ENCODE measurements around the gene GRID2. TPM values are rescaled to one million over a fixed set of nuclear protein-coding genes. Genes with fewer than 3 reads are reported as not detected.

GRID2 gene
- total and polyA plus RNA-seq, 4 donors = under 0.01 to 0.02 TPM; not detected in 2

DNA sequence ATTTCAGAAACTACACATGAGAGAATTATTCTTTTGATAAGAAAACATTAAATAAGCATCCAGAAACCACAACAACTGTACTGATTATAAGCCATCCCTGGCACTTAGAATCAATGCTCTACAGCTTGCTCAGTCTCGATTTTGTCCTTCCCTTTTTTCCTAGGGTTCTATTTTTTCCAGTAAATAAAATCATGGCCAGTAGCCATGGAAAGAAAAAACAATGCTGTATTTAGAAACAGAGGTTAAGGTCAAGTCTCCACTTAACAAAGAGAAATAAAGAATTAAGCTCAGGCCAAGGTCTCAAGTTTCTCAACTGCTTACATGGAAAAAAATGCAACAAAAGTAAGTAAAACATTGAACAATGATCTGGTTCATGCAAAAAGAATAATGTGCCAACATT, 38.7 kb upstream of the GRID2 start:
- DNase-seq (ENCODE audit: low spot score) = no peak
- Histone ChIP-seq H3K9ac (ENCODE audit: low read depth in 1 of 2, low read length in 2 of 2) (no peak overlapping the region), H3K4me3 (ENCODE audit: low read depth in 1 of 3, low read length in 3 of 3) (no peak overlapping the region), H3K27me3 (ENCODE audit: control insufficient read depth in 4 of 4, insufficient read depth in 4 of 4, low read length in 3 of 4) (no peaks in the 10 kb centered on the region), H3K9me3 (ENCODE audit: control insufficient read depth in 4 of 4, low read length in 3 of 4) (no peaks in the 10 kb centered on the region), H3K36me3 (ENCODE audit: control insufficient read depth in 4 of 4, insufficient read depth in 3 of 4, low read depth in 1 of 4, low read length in 3 of 4) (no peaks in the 10 kb centered on the region), H3K4me1 (ENCODE audit: control insufficient read depth in 4 of 4, insufficient read depth in 4 of 4, low read length in 3 of 4) (no peaks in the 10 kb centered on the region), H3K27ac (ENCODE audit: low read depth in 1 of 2, low read length in 2 of 2) (no peak overlapping the region)
- WGBS = 28% methylated on average over 1 of the region's 1 CpG
- TF ChIP-seq, protein P1, sequence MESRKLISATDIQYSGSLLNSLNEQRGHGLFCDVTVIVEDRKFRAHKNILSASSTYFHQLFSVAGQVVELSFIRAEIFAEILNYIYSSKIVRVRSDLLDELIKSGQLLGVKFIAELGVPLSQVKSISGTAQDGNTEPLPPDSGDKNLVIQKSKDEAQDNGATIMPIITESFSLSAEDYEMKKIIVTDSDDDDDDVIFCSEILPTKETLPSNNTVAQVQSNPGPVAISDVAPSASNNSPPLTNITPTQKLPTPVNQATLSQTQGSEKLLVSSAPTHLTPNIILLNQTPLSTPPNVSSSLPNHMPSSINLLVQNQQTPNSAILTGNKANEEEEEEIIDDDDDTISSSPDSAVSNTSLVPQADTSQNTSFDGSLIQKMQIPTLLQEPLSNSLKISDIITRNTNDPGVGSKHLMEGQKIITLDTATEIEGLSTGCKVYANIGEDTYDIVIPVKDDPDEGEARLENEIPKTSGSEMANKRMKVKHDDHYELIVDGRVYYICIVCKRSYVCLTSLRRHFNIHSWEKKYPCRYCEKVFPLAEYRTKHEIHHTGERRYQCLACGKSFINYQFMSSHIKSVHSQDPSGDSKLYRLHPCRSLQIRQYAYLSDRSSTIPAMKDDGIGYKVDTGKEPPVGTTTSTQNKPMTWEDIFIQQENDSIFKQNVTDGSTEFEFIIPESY (IDR thresholded peaks at IDR 0.05) = no peak
- TF ChIP-seq, protein P2, sequence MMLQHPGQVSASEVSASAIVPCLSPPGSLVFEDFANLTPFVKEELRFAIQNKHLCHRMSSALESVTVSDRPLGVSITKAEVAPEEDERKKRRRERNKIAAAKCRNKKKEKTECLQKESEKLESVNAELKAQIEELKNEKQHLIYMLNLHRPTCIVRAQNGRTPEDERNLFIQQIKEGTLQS (IDR thresholded peaks at IDR 0.05) = no peak
- TF ChIP-seq, protein P3, sequence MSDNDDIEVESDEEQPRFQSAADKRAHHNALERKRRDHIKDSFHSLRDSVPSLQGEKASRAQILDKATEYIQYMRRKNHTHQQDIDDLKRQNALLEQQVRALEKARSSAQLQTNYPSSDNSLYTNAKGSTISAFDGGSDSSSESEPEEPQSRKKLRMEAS (IDR thresholded peaks at IDR 0.05) = no peak
- TF ChIP-seq EGR1 (IDR thresholded peaks at IDR 0.05; ENCODE audit: low read depth in 2 of 2) = no peak
- TF ChIP-seq JUND (IDR thresholded peaks at IDR 0.05) = no peak
- no peak for TF ChIP-seq FOXA2 (IDR thresholded peaks at IDR 0.05)
- TF ChIP-seq FOXA1 (IDR thresholded peaks at IDR 0.05) = no peak
- no peak for TF ChIP-seq NR2F2 (IDR thresholded peaks at IDR 0.05)
- TF ChIP-seq, protein P4, sequence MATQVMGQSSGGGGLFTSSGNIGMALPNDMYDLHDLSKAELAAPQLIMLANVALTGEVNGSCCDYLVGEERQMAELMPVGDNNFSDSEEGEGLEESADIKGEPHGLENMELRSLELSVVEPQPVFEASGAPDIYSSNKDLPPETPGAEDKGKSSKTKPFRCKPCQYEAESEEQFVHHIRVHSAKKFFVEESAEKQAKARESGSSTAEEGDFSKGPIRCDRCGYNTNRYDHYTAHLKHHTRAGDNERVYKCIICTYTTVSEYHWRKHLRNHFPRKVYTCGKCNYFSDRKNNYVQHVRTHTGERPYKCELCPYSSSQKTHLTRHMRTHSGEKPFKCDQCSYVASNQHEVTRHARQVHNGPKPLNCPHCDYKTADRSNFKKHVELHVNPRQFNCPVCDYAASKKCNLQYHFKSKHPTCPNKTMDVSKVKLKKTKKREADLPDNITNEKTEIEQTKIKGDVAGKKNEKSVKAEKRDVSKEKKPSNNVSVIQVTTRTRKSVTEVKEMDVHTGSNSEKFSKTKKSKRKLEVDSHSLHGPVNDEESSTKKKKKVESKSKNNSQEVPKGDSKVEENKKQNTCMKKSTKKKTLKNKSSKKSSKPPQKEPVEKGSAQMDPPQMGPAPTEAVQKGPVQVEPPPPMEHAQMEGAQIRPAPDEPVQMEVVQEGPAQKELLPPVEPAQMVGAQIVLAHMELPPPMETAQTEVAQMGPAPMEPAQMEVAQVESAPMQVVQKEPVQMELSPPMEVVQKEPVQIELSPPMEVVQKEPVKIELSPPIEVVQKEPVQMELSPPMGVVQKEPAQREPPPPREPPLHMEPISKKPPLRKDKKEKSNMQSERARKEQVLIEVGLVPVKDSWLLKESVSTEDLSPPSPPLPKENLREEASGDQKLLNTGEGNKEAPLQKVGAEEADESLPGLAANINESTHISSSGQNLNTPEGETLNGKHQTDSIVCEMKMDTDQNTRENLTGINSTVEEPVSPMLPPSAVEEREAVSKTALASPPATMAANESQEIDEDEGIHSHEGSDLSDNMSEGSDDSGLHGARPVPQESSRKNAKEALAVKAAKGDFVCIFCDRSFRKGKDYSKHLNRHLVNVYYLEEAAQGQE (IDR thresholded peaks at IDR 0.05) = no peak
- TF ChIP-seq GABPA (IDR thresholded peaks at IDR 0.05 in 1 of 2, conservative IDR thresholded peaks at IDR 0.05 in 1 of 2) = no peak
- no peak for TF ChIP-seq YY1 (IDR thresholded peaks at IDR 0.05)
- no peak for TF ChIP-seq RAD21 (IDR thresholded peaks at IDR 0.05)
- TF ChIP-seq, protein P5, sequence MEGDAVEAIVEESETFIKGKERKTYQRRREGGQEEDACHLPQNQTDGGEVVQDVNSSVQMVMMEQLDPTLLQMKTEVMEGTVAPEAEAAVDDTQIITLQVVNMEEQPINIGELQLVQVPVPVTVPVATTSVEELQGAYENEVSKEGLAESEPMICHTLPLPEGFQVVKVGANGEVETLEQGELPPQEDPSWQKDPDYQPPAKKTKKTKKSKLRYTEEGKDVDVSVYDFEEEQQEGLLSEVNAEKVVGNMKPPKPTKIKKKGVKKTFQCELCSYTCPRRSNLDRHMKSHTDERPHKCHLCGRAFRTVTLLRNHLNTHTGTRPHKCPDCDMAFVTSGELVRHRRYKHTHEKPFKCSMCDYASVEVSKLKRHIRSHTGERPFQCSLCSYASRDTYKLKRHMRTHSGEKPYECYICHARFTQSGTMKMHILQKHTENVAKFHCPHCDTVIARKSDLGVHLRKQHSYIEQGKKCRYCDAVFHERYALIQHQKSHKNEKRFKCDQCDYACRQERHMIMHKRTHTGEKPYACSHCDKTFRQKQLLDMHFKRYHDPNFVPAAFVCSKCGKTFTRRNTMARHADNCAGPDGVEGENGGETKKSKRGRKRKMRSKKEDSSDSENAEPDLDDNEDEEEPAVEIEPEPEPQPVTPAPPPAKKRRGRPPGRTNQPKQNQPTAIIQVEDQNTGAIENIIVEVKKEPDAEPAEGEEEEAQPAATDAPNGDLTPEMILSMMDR (IDR thresholded peaks at IDR 0.05; ENCODE audit: low read depth, low read length, missing input control) = no peak
- TF ChIP-seq SP1 (IDR thresholded peaks at IDR 0.05) = no peak
- no peak for TF ChIP-seq HNF4G (IDR thresholded peaks at IDR 0.05)
- no peak for TF ChIP-seq TAF1 (conservative IDR thresholded peaks at IDR 0.05)

DNA sequence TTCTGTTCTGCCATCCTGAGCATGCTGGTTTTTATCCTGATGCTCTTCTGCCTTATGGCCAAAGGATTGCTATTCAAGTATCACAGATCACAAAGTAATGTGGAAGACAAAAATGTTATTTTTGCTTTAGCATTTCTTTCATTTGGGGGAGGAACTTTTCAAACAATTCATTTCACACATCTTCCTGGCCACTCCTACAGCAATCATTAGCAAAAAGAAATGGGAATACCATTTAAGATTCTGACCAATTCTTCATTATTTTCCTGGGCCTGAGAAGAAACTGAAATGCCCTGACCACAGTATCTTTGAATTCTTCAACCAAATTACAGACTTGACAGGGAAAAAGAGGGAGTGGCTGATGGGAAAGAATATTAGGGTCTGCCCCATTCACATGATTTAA, 38.0 kb upstream of the GRID2 start:
- DNase-seq (ENCODE audit: low spot score) = no peak
- no peak overlapping the region for H3K4me3 ChIP-seq (ENCODE audit: low read depth in 1 of 3, low read length in 3 of 3)
- no peaks in the 10 kb centered on the region for H3K36me3 ChIP-seq (ENCODE audit: control insufficient read depth in 4 of 4, insufficient read depth in 3 of 4, low read depth in 1 of 4, low read length in 3 of 4)
- no peaks in the 10 kb centered on the region for H3K4me1 ChIP-seq (ENCODE audit: control insufficient read depth in 4 of 4, insufficient read depth in 4 of 4, low read length in 3 of 4)
- H3K9me3 ChIP-seq (ENCODE audit: control insufficient read depth in 4 of 4, low read length in 3 of 4) = no peaks in the 10 kb centered on the region
- TF ChIP-seq, protein P5 (IDR thresholded peaks at IDR 0.05; ENCODE audit: low read depth, low read length, missing input control) = no peak
- TF ChIP-seq SP1 (IDR thresholded peaks at IDR 0.05) (no peak), HNF4G (IDR thresholded peaks at IDR 0.05) (no peak), EGR1 (IDR thresholded peaks at IDR 0.05; ENCODE audit: low read depth in 2 of 2) (no peak), RAD21 (IDR thresholded peaks at IDR 0.05) (no peak), HNF4A (conservative IDR thresholded peaks at IDR 0.05) (no peak), FOXA1 (IDR thresholded peaks at IDR 0.05) (no peak), JUND (IDR thresholded peaks at IDR 0.05) (no peak), YY1 (IDR thresholded peaks at IDR 0.05) (no peak), RXRA (IDR thresholded peaks at IDR 0.05) (no peak)
- TF ChIP-seq, protein P3 (IDR thresholded peaks at IDR 0.05) = no peak
- TF ChIP-seq, protein P2 (IDR thresholded peaks at IDR 0.05) = no peak
- H3K27me3 ChIP-seq (ENCODE audit: control insufficient read depth in 4 of 4, insufficient read depth in 4 of 4, low read length in 3 of 4) = no peaks in the 10 kb centered on the region
- no peak overlapping the region for H3K27ac ChIP-seq (ENCODE audit: low read depth in 1 of 2, low read length in 2 of 2)
- no peak overlapping the region for H3K9ac ChIP-seq (ENCODE audit: low read depth in 1 of 2, low read length in 2 of 2)

Measured in liver (tissue), 9 donors.